GM10248 (cell line): ENCODE results near the gene SPEG.
"Not testable (repeated sequence)": the region's sequence is repeated elsewhere in the genome, so short reads cannot be mapped to it uniquely, and the experiment has no call there.

Source experiments
- CTCF ChIA-PET: fragments of 300-600 bp; sonication (Branson Sonifier 250); formaldehyde crosslinking; extraction: SDS; loops from one replicate; lab custom pipeline; 2021; ENCODE audit warnings: antibody characterized with exemption; lab: Yijun Ruan, JAX
- POLR2A ChIA-PET: fragments of 350-650 bp; sonication (Branson Sonifier 250); formaldehyde crosslinking; extraction: SDS; loops from one replicate; lab custom pipeline; 2020; ENCODE audit warnings: antibody characterized with exemption; lab: Yijun Ruan, JAX
- DNase-seq: peaks from one replicate; pipeline ENCODE4 v3.0.0; 2012; ENCODE audit errors: extremely low spot score
- CTCF ChIP-seq: IDR thresholded peaks from 2 replicates; pipeline ENCODE4 v1.5.1; 2012; ENCODE audit warnings: mild to moderate bottlenecking, low read depth; ENCODE audit errors: extremely low read depth, missing control alignments, control extremely low read depth

Gene SPEG

GRCh38 chr2:219388121-219388906, 46.3 kb upstream of the SPEG start:
- peak; percentile 60 for TF ChIP-seq CTCF
- DNase-seq = peak; percentile 99
- ChIA-PET CTCF (interaction anchor here (0.6 to 6.8 kb wide), 28 partner anchors 10 to 408 kb away, joined by 3 to 76 read pairs (median 4); partner anchors contain the start of genes CHPF, GMPPA and NHEJ1), POLR2A (interaction anchor here (0.5 to 1.7 kb wide), 12 partner anchors 10 to 411 kb away, joined by 3 to 10 read pairs (median 4); partner anchors contain the start of genes CNPPD1, DNAJB2 and GMPPA)

- ChIA-PET POLR2A (interaction anchor here (0.6 kb wide), 1 partner anchor 169 kb away, joined by 7 read pairs; no protein-coding TSS in a partner anchor), CTCF (interaction anchor here (0.8 to 6.8 kb wide), 20 partner anchors 9 to 330 kb away, joined by 3 to 76 read pairs (median 4); partner anchors contain the start of genes GMPPA and NHEJ1)
- no peak for DNase-seq
- TF ChIP-seq CTCF = no peak
Measured at GRCh38 chr2:219388907-219389156, 45.8 kb upstream of the SPEG start.

GRCh38 chr2:219392754-219393153, 41.9 kb upstream of the SPEG start:
- POLR2A ChIA-PET = interaction anchor here (0.6 kb wide), 1 partner anchor 140 kb away, joined by 8 read pairs; the partner anchor contains the start of gene TUBA4B
- CTCF ChIA-PET = interaction anchor here (1.3 to 6.8 kb wide), 3 partner anchors 11 to 137 kb away, joined by 3 to 76 read pairs (median 7); no protein-coding TSS in a partner anchor
- DNase-seq = no peak
- no peak for TF ChIP-seq CTCF

GRCh38 chr2:219395056-219395455, 39.6 kb upstream of the SPEG start:
- CTCF ChIA-PET = interaction anchor here (1.0 to 1.3 kb wide), 2 partner anchors 9 to 13 kb away, joined by 3 to 5 read pairs; no protein-coding TSS in a partner anchor
- POLR2A ChIA-PET, DNase-seq: not testable (repeated sequence)

GRCh38 chr2:219395609-219396008, 39.0 kb upstream of the SPEG start:
- POLR2A ChIA-PET = no interaction called here
- CTCF ChIA-PET = interaction anchor here (1.0 to 1.3 kb wide), 4 partner anchors 9 to 134 kb away, joined by 3 to 5 read pairs (median 3); no protein-coding TSS in a partner anchor
- DNase-seq = no peak
- no peak for TF ChIP-seq CTCF

GRCh38 chr2:219396863-219397457, 37.7 kb upstream of the SPEG start:
- DNase-seq = no peak
- ChIA-PET CTCF (interaction anchor here (1.2 to 2.7 kb wide), 4 partner anchors 8 to 133 kb away, joined by 3 to 9 read pairs (median 4); no protein-coding TSS in a partner anchor), POLR2A (interaction anchor here (0.6 kb wide), 1 partner anchor 59 kb away, joined by 5 read pairs; no protein-coding TSS in a partner anchor)
- no peak for TF ChIP-seq CTCF
